Fibroblast of skin of scalp (primary cell): ENCODE data around the gene SELENON.
"Not testable (repeated sequence)": the region's sequence is repeated elsewhere in the genome, so short reads cannot be mapped to it uniquely, and the experiment has no call there.

Experiments
- DNase-seq: peaks from one replicate; pipeline ENCODE4 v3.0.0-alpha.2; 2013

SELENON gene

DNA sequence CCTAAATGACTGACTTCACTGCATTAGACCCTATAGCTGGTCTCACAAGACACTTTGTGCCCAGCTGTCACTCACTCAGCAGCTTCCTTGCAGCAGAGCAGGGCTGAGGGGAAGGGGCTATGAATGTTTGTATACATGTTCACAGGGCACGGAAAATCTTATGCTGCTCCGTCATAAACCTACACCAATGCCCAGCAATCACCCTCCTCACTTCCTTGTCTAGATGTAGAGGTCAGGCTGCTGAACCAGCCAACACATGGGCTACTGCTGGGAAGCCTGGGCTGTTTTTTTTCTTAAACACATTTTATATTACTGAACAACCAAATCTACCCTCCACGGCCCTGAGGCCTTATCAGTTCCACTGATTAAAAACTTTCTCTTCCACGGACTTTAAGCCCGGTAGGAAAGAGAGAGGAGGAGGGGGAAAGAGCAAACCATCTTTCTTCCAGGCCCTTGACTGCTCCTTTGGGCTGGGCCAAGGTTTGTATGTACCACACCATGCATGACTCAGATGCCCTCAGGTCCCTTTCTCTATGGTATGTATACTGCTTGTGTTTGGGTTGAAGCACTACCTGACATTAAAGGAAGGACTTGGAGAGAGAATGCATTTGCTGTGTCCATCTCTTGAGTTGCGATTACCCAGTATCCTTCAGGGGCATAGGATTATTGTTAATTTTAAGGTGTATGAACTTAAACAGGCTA is 32.5 kb downstream of the SELENON start:
- DNase-seq, result no peak

DNA sequence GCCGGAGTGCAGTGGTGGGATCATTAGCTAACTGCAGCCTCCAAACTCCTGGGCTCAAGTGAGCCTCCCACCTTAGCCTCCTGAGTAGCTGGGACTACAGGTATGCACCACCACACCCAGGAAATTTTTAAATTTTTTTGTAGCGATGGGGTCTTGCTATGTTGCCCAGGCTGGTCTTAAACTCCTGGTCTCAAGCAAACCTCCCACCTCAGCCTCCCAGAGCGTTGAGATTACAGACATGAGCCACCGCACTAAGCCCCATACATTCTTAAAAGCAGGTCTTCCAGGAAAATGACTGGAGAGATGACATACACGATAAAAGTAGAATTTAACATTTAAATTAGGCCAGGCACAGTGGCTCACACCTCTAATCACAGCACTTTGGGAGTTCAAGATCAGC is 33.2 kb downstream of the SELENON start:
- DNase-seq, result no peak

DNA sequence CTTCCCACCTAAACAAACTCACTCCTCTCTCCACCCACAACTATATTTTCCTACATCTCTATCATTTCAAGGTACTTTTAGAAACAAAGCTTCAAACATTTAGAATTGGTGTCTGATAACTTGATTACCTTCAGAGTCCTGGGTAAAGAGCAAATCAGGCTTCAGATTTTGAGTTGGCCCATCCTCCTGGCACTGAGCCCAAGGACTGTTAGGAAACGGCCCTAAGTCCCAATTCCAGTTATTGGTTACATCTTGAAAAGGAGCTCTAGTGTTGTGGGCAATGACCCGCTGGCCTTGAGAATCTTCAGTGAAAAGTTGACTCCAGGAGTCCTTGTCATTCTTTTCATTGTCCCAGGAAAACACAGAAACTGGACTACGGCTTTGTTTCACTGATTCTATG is 34.9 kb downstream of the SELENON start:
- no peak for DNase-seq

DNA sequence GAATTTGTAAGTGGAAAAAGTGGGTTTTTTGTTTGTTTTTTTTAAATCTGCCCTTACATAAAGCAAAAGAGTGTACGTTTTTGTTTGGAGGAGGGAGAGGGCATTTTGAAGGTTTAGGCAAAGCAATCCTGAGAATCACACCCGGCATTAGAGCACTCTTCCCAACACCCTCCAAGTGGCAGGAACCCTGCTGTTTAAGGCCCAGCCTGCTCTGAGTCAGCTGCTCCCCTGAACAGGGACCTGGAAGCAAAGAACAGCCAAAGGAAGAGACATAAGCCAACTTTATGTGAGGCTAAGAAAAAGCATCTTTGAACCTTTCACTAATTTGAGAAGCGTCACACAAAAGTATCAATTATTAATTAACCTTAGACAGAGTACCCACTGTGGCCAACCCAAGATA is 36.7 kb downstream of the SELENON start:
- peak; percentile 33 for DNase-seq

DNA sequence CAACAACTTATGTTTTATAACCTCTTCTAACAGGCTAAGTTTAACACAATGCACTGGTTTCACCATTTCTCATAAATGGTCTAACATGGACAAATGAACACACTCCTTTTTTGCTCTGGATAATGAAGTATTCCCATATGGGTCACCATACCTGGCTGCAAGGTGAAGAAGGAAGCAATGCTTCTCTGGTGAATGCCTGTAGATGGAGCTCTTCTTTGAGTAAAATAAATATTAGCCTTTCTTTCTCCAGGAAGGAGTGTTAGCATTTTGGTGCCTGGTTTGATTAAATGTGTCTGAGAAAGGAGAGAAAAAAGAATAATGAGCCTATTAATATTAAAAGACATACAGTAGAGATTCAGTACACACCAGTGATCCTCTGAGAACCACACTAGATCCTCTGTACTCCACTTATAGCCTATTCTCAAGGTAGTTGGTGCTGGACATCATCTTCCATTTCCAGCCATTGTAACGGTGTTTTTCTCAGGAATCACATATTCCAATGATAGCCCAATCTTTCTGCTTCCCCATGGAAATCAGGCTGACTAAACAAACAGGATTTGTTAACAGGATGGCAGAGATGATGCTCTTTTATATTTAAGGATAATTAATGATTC is 37.4 kb downstream of the SELENON start:
- DNase-seq, result no peak

DNA sequence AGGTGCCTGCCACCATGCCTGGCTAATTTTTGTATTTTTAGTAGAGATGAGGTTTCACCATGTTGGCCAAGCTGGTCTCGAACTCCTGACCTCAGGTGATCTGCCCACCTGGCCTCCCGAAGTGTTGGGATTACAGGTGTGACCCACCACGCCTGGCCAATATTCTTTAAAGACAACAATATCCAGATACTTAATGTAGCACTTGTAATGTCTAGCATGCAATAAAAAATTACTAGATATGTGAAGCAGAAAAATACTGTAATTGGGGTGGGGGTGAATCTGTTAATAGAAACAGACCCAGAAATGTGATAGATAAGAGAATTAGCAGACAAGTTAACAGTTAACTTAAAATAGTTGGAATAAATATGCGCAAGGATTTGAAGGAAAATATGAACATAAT is 39.8 kb downstream of the SELENON start:
- DNase-seq, result not testable (repeated sequence)

DNA sequence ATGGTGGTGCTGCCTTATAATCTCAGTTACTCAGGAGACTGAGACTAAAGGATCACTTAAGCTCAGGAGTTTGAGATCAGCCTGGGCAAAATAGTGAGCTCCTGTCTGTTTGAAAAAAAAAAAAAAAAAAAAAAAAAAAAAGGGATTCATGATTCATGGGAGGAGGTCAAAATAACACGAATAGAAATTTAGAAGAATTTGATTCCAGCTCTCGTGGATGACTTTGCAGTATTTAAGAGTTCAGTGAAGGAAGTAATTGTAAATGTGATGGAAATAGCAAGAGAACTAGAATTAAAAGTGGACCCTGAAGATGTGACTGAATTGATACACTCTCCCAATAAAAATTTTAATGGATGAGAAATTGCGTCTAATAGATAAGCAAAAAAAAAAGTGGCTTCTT is 43.5 kb downstream of the SELENON start:
- DNase-seq, result no peak

DNA sequence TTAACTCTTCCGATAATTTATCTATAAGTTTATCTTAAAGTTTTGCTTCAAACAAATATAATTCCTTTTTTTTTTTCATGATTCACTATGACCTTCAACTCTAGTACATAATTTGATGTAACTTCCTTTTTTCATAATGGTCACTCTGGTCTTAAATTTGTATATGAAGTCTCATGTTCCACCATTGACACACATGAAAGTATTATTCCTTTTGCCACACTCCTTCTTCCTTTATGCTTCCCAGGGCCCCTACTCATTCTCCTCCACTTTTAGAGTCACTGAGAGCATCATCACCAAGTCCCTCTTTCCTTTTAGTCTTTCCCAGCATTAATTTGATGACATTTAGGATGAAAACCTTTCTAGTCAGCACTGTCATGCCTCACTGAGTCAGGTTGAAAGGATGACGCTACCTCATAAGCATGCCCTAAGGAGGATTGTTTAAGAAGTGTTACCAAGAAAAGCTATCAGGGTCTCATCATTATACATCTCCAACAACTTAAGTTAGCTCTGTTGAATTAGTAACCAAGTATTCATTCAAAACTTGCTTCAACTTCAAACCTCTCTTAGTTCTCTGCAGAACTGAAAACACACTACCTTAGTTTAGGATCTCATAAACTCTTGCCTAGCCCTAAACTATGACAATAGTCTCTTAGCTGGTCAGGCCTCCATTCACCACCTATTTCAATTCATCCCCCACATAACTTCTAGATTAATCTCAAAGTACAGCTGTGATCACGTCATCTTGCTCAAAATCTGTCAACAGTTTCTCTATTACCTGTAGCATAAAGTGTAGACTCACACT is 44.7 kb downstream of the SELENON start:
- no peak for DNase-seq

DNA sequence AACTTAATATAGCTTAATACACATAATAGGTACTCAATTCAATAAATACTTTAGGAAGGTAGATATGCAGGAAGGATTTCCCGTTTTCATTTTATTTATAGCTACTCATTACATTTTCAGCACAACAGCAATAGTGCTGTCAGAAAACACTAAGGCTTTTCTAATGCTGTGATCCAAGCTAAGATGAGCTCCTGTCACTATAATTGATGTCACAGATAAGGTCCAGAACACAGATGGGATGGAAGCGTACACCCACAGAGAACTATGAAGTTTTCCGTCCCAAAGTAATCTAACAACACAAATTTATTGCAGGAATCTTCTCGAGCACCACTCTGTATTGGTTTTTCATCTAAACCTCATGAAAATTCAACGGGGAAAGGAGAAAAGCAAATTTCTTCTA is 45.7 kb downstream of the SELENON start:
- no peak for DNase-seq

DNA sequence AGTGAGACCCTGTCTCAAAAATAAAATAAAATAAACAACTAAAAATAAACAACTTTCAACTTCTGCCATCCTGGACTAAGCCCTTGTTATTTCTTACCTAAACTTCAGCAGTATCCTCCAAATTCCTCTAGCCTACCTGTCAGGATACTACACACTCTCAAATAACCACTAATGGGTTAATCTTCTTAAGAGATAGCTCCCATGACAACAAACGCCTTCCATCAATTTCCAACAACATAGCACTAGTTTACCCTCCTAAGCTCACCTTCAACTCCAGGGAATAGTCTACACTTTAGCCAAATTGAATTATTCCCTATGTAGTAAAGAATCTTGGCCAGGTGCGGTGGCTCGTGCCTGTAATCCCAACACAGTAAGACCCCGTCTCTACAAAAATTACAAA is 47.9 kb downstream of the SELENON start:
- DNase-seq, result no peak

DNA sequence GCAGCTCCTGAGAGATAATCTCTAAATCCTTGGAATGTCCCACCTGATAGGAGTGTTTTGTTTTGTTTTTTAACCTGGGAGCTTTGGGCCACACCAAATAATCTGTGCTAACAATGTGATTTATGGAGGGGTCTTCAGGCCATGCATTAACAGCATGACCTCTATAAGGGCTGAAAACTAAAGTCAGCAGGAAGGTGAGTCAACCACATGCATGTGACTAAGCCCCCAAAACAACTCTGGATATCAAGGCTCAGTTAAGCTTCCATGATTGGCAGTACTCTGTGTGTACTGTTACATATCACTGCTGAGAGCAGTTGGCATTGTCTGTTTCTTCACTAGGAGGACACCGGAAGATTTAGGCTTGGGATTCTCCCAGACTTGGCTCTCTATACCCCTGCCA is 48.5 kb downstream of the SELENON start:
- no peak for DNase-seq

DNA sequence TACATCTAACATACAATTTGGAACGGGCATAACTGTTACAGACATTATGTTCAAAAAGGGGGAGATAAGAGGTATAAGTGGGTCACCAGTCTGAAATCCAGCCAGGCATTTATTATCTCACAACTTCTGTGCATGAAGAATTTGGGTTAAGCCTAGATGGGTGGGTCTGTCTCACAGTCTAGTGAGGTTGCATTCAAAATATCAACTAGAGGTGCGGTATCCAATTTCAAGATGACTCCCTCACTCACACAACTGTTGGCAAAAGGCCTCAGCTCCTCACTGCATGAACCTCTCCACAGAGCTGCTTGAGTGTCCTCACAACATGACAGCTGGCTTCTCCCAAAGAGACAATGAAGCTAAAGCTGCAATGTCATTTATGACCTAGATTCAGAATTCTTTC is 54.6 kb downstream of the SELENON start:
- no peak for DNase-seq

DNA sequence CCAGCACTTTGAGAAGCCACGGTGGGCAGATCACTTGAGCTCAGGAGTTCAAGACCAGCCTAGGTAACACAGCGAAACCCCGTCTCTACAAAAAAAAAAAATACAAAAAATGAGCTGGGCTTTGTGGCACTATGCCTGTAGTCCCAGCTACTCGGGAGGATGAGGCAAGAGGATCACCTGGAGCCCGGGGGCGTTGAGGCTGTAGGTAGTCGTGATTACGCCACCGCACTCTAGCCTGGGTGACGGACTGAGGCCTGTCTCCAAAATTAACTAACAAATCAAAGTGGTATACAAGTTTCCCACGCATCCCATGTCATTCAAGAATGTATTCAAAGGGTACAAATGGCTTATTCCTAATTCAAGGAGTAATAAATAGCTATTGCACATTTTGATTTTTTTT is 56.9 kb downstream of the SELENON start:
- DNase-seq, result no peak

DNA sequence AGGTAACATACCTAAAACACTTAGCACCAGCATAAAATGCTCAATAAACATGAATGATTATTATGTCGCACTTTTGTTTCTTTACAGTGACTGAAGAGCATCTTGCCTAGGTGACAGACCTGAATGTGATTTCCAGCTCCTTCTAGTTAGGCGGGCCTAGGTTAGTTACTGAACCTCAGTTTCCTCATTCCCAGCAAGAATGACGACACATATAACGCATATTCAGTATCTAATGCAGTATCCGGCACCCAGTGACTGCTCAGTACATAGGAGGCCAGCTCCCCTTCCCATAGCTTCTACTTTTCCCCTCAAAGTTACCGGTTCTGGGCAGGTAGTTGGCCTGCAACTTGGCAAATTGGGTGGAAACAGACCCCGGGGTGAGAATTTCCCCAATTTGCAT is 58.5 kb downstream of the SELENON start:
- DNase-seq, result no peak

DNA sequence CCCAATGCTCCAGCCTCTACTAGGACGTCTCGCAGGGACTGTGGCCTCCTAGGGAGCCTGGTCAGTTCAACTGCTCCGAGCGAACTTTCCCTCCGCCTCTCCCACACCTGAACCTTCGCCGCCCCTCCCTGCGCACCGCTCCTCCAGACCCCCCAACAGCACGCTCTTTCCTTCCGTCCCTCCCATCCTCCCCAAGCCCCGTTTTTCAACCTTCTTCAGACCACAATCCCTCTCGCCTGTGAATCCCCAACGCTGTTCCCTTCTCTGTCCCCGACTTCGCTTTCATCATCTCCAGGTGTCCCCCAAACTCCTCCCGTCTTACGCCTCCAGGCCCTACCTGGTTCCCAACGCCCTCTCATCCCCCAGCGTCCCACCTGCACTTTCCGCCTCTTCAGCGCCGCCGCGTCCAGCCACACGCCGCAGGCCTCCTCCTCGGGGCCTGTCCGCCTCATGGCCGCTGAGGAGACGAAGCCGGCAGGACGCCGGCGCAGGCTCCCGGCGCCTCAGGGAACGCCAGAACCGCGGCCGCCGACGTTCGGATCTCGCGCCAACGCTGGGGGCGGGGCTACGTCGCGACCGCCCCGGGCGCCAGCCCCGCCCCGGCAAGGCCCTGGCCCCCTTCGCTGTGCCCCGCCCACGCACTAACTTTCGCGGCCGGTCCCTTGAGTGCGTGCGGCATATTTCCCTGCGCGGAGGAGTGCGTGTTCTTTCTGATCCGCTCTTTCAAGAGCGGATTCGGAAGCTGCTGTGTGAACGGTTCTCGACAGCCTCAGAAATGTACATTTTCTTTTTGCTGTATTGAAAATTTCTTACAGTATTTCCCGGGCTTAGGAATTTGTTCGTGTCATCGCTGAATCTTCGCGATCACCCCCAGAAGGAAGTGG is 59.2 kb downstream of the SELENON start, which contains the start of gene AUNIP:
Gene AUNIP (minus strand): TSS at position 552 of the 884 bp plus-strand sequence. CDS start 100 bp downstream, at position 452.
- DNase-seq, result peak; percentile 89

DNA sequence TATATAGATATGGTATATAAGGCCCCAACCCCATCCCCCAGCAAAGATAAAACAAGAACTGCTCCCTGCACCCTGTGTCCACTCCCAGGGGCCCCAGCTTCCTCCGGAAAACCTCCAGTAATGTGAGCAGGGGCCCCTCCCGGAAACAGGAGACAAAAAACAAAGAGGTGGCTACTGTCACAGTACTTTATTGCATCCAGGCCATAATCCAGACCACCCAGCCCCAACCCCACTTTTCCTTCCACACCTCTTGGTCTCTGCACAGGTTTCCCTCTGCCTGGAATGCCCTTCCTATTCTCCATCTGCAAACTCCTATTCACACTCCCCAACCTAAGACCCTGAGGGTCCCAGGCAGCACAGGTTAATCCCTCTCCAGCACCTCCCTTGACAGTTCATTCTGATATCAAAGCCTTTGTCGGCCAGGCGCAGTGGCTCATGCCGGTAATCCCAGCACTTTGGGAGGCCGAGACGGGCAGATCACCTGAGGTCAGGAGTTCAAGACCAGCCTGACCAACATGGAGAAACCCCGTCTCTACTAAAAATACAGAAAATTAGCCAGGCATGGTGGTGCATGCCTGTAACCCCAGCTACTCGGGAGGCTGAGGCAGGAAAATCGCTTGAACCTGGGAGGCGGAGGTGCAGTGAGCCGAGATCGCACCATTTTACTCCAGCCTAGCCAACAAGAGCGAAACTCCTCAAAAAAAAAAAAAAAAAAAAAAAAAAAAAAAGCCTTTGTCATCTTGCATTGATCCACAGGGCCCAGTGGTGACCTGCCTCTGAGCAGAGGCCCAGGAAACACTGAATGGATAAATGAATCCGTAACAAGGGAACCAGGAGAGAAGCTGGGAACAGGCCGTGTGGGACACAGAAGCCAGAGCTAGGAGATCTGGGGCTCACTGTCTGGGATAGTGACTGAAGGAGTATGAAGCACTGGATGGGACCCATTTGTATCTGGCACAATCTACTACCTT is 61.6 kb downstream of the SELENON start:
- no peak for DNase-seq

DNA sequence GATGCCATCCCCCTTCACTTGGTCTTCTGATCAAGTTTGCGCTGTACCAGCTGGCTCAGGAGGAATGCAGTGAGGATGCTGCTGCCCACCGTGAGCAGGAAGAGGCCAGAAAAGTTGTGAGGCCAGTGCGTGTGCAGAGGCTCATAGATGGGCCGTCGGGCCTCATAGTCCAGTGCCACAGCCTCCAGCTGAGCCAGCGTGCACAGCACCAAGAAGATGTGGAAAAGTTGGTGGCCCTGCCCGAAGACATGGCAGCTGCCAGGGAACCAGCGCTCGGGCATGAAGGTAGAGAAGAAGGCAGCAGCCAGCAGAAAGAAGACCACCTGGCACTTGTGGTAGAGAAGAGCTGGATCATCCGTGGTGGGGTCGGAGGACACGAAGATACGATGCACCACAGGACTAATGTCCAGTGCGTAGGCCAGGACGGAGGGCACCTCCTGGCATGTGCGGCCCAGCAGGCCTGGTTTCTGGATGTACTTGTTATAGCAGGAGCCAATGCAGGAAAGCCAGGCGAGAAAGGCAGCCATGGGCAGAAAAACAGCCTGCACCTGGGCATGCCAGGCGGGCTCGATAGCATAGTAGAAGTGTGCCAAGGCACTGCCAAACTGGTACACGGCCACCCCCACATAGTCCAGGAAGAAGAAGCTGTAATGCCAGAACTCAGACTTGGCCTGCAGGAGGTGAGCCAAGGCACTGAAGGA is 62.9 kb downstream of the SELENON start:
- no peak for DNase-seq

DNA sequence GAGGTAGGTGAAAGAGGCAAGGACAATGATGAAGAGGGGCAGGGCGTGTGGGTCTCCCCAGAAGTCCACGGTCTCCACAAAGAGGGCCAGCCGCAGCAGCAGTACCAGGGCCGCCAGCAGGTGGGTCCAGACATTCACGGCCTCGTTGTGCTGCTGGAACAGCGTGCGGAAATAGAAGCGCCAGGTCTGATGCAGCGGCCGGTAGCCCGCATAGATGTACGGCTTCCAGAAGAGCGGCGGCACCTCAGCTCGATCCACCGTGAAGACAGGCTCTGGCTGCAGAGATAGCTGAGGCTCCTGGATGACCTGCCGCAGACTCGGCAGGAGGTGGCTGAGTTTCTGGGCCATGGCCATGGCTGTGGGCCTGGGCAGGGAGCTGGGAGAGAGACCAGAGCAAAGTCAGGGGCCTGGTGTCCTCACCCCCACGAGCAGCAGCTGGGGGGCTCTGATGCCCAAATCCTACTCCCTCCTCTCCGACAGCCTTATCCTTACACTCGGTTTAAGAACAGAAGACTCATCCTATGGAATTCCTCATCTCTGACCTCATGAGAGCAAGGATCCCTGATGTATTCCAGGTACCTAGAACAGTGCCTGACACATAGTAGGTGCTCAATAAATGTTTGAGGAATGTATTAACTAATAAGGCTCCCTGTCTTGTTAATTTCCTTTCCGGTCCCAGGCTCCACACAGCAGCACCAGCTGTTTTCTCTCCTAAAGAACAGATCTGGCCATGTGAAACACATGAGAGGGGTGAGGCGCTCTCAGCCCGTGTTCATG is 63.7 kb downstream of the SELENON start:
- DNase-seq, result no peak

DNA sequence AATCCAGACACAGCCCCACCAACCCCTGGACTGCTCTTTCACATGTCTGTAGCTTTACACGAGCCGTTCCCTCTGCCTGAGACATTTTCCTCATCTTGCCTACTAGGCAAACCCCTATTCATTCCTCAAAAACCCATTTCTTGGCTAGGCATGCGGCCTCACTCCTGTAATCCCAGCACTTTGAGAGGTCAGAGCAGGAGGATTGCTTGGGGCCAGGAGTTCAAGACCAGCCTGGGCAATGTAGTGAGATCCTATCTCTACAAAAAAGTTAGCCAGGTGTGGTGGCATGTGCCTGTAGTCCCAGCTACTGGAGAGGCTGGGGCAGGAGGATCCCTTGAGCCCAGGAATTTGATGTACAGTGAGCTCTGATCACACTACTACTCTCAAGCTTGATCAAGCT is 64.4 kb downstream of the SELENON start:
- no peak for DNase-seq

DNA sequence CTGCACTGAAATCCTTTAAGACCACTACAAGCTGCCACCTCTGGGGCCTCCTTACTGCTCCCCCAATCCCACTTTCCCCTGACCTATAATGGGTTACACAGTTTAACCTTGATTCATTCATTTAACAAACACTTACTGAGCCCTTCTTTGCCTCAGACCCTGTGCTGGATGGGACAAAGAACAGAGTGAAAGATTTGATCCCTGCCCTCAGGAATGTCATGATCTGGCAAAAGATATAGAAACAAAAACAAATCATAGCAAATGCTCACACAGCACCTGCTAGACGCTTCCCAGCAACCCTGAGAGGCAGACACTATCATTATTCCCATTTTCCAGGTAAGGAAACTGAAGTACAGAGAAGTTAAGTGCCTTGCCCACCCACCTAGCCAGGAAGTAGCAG is 66.3 kb downstream of the SELENON start:
- DNase-seq, result no peak
